Stimulated activated CD8-positive, alpha-beta memory T cell treated with anti-CD3 and anti-CD28 coated beads, Interleukin-2, amount 100 ng/mL, for 48 hours (primary cell): ENCODE data around the gene DNAH5.

Experiments
- DNase-seq, 2 donors: peaks; one replicate each; pipeline ENCODE4 v3.0.0-alpha.2; 2020; ENCODE audit warnings: low read depth in 2 of 2

DNAH5 gene

DNA sequence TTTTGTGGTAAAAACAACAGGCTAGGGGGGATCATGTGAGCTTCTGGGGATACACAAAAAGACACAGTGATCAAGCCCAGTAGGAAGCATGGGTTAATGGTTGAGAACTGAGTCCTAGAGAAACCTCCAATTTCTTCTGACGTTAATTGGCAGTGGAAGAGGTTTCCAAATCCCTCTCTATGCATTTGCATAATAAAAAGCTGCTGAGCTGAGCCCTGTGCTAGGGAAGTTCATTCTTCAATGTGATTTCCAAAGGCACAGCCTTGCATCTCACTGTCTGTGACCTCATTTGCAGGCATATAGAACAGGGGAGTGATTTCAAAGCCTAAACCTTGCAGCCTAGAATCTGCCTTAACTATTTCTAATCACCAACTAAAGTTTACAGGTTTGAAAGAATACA is 812 bp downstream of the DNAH5 start:
- no peak for DNase-seq

DNA sequence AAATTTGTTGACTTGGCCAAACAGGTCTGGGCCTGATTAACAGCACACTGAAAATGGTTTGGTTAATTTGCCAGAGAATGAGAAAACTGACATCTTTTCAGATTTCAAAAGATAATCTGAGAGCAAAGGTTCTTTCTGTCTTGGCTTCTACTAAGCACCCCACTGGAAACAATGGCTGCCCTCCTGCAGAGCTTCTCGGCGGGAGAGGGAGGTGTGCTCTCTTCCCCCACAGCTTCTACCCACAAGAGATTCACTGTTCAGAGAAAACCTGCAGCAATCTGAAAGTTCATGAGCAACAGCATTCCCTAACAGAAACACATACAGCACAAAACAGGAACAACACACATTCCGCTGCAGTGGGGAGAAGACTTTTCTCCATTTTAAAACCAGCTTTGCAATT is 3.0 kb downstream of the DNAH5 start:
- DNase-seq, result no peak

GRCh38 chr5:13939638-13940037 is 4.8 kb downstream of the DNAH5 start:
- no peak for DNase-seq

DNA sequence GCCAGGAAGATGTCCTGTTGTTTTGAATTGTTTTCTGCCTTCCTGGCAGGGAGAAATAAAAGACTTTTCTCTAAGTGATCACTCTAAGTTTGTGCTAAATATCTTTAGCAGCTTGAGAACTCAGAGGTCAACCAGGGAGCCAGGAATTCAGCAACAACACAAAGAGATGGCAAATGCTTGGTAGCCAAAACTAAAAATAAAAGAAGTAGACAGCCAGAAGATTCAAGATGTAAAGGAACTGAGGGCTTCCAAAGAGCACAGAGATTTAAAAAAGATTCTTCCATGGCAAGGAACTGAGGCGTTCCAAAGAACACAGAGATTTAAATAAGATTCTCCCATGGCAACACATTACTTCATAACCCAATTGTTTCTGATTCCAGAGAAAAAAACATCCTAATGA is 9.6 kb downstream of the DNAH5 start:
- no peak for DNase-seq

DNA sequence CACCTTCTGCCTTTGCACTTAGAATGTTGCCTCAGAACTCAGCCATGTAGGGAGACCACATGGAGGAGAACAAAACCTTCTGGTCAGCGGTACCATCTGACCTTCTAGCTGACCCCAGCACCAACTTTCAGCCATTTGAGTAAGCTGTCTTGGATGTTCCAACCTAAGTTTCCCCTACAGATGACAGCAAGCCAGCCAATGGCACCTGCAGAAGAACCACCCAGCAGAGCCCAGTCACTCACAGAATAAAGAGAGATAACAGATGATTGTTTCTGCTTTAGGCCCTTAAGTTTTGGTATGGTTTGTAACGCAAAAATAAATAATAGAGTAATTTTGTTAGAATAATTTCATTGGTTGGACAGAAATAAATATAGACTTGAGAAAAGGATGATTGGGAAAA is 10.4 kb downstream of the DNAH5 start:
- no peak for DNase-seq

DNA sequence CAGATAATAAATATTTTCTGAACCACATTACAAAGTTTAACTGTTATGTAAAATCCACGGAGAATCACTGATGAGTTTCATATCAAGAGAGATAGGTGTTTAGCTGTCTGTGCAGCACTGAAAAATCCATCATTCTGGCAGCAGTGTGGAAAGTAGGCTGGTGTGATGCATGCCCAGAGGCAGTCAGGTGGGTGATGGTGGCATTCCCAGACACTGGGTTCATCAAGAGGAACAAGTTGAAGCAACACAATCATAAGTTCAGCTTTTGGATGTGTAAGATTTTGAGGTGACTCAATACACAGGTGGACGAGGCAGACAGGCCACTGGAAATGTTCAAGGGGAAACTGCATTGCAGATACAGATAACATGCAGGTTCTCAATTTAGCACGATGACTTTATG is 11.9 kb downstream of the DNAH5 start:
- DNase-seq, result no peak

- DNase-seq, result no peak
Observed at GRCh38 chr5:13932011-13932410, 12.5 kb downstream of the DNAH5 start.

DNA sequence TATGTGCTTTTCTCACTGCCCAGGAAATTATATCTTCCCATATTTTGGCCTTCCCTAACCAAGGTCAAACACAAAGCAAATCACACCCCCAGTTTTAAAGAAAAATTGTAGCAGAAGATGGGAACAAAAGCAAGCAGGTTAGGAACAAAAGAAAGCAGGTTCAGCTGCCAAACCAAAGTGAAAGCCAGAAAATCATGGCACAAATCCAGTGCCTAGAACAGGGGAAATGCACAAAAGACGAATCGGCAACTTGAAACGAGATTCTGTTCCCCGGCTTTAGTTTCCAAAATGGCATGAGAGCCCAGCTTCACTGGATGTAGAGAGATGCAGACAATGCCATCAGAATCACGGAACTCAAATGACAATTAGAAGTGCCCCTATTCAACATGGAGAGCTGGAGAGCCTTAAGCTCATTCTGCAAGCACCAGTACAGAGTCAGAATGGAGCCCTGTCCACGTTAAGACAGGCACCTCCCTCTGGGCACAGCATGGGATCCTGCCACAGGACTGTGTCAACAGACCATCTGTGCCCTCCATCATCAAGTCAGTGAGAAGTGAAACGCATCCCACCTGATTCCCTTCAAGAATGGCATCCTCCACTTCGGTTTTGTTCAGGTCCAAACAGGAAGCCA is 13.8 kb downstream of the DNAH5 start:
- DNase-seq, result no peak

GRCh38 chr5:13926731-13927130 is 17.8 kb downstream of the DNAH5 start:
- no peak for DNase-seq

DNA sequence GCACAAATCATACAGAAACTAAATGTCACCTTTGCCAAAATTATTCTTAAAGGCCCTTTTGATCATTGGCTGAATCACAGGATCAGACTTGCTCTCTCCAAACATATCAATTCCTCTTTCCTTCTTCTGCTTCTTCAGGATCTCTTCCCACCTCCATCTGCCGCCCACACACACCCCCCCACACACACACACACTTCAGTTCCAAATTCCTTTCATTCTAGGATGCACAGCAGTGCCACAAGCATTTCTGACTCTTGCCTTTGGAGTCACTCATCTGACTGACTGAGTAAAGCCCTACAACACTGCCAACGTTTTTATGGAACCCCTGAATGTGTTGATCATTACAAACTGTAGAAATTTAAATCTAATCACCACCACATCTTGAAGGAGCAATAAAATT is 22.9 kb downstream of the DNAH5 start:
- DNase-seq, result no peak

DNA sequence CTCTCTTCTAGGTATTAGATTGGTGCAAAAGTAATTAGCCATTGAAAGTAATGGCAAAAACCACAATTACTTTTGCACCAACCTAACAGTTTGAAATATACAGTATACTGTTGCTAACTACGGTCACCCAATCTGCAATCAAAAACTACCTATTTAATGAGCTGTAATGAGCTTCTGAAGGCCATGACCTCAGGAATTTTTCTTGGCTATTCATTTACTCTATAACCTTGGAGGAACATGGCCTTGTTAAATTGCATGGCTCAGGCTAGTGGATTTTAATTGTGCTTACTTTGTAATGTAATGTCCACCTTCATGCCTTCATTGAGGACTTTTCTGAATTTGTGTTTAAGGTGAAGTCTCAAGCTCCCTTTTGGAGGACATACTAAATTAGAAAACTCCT is 24.7 kb downstream of the DNAH5 start:
- DNase-seq, result no peak

DNA sequence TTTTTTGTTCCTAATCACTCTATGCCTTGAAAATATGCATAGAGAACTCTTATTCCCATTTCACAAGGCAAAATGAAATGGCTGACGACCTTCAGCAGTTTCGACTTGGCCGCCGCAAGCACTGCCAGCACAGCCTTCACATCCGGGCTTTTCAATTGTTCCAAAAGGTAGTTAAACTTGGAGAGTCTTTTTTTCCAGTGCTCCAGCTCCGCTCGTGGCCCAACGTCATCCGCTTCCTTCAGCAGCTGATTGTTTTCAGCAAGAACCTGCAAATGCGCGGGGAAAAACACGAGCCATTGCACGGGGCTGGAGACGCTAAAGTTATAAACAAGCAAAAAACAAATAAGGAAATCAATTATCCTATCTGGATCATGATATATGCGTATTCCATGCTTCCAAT is 25.4 kb downstream of the DNAH5 start:
- DNase-seq, result no peak

- no peak for DNase-seq
Observed at GRCh38 chr5:13917061-13917460, 27.4 kb downstream of the DNAH5 start.

- DNase-seq, result no peak
Observed at GRCh38 chr5:13913962-13914361, 30.5 kb downstream of the DNAH5 start.

DNA sequence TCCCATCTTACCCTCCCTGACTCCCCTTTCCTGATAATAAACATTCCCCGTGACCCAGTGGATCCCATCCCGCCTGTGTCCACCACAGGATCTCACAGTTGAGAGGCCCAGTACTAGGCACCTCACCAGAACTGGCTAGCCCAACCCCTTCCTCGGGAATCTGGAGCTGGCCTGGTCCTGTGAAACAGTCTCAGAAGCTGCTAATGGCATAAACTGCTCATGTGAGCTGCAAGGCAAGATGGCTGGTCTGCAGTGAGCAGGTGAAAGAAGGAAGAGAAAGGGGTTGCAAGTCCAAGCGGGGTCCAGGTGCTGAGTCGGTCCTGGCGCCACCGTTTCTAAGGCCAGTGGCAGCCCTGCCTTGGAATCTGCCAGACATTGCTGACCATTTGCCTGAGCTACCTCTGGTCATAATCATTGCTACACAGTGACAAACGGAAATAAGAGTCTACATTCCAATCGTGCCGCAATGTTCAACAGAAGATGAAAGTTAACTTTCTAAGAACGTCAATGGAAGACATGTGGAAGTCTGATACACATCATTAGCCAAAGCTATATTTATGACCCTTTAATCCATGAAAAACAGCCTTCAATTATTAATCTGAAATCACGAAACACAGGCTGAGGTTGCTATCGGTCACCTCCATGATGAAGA is 33.7 kb downstream of the DNAH5 start:
- DNase-seq, result no peak

GRCh38 chr5:13910201-13910600 is 34.3 kb downstream of the DNAH5 start:
- no peak for DNase-seq

- DNase-seq, result no peak
Observed at GRCh38 chr5:13909271-13909670, 35.2 kb downstream of the DNAH5 start.

- no peak for DNase-seq
Observed at GRCh38 chr5:13898569-13898968, 45.9 kb downstream of the DNAH5 start.

DNA sequence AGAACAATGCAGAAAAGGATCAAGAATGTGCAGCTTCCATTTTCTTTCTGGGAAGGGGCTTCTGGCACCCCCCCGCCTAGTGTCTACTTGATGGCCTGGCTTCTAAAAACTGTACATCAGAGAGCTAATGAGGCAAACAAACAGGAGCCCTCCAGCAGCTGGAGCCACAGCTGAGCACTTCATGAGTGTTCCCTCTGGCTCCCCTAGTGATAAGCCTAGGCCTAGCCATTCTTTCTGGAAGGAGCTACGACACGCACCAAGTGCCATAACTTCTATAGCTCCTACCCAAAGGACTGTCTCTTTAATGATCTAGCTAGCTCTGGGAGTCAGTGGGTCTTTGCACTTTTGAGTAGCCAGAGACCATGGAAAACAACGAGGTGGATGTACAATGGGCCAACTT is 66.1 kb downstream of the DNAH5 start:
- no peak for DNase-seq

DNA sequence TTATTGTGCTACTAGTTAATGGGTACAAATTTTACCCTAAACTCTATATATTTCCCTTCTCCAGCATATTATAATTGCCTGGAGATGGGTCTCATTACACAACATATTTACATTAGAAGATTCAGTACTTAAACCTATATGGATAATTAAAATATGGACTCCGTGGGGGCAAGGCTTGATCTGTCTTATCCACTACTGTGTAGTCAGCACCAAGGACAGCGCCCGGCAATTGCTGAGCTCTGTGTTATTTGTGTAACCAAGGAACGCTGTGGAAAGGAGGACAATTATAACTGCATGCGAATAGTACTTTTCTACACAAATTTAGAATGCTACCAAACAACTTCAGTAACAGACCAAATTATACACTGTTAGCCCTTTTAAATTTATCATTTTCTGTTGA is 77.7 kb downstream of the DNAH5 start:
- no peak for DNase-seq

GRCh38 chr5:13865312-13865711 is 79.2 kb downstream of the DNAH5 start:
- DNase-seq, result no peak

- no peak for DNase-seq
Observed at GRCh38 chr5:13860146-13860545, 84.3 kb downstream of the DNAH5 start.

DNA sequence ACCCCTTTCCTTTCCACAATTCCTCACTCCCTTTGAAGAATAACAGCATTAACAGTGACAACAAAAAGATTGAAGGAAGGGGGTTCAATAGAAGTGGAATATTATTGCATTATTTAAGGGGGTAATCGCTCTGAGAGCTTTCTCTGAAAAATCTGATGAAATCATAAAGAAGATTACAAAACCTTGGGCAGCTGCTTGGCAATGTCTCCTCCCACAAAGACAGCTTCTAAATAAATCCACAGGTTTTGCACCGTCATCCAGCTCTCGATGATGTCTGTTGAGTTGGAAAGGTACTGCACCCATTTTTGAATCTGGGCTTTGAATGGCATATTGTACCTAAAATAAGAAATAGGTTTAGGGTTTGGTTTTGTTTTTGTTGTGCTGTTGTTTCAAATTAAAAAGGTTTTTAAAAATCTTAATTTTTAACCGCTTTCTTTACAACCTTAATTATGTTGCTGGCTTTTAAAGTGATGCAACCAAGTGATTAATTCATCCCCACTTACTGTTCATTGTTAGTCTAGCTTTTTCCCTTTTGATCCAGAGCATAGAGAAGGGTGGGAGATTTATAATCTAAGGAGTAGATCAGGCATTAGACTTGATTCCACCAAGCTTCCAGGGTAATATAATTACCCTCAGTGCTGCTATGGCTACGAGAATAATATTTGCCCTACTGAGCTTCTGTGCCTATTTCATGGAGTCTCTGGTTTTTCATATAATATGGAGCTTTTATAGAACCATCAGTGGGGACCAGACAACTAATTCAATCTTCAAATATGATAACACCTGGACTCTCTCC is 85.0 kb downstream of the DNAH5 start:
- DNase-seq, result no peak
